ENCODE data around the gene TOR1AIP1.
"Not testable (repeated sequence)": the region's sequence is repeated elsewhere in the genome, so short reads cannot be mapped to it uniquely, and the experiment has no call there.

TOR1AIP1 gene

GRCh38 chr1:179937668-179938254 lies 55.7 kb downstream of the TOR1AIP1 start:
- H3K4me3 ChIP-seq (ENCODE audit: low read length) = no peak overlapping the region

DNA sequence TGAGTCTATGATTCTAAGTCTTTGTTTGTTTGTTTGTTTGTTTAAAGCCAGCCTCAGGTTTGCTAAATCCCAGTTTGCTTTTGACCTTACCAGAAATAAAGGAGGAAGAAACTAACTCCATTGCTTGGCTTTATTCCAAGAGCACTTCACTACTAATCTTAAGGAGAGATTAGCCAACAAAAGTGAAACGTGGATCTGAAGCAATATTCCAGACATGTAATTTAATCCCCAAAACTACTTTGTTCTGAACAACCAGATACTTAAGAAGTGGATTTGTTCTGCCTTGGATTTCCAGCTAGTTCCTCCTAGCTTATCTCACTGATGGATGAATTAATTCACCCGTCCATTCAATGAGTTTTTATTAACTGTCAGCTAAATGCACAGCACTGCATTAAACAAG lies 56.7 kb downstream of the TOR1AIP1 start:
- no peak overlapping the region for H3K4me3 ChIP-seq (ENCODE audit: low read length)
- no peak for TF ChIP-seq ZNF274 (IDR thresholded peaks at IDR 0.05; ENCODE audit: low read depth, low read length)

More at GRCh38 chr1:179937668-179938254, 55.7 kb downstream of the TOR1AIP1 start:
- TF ChIP-seq ZNF274 (IDR thresholded peaks at IDR 0.05; ENCODE audit: low read depth, low read length) = no peak

GRCh38 chr1:179939941-179940340 lies 57.9 kb downstream of the TOR1AIP1 start:
- no peak overlapping the region for H3K4me3 ChIP-seq (ENCODE audit: low read length)
- TF ChIP-seq ZNF274 (IDR thresholded peaks at IDR 0.05; ENCODE audit: low read depth, low read length) = no peak

GRCh38 chr1:179941454-179941853 lies 59.4 kb downstream of the TOR1AIP1 start:
- no peak for TF ChIP-seq ZNF274 (IDR thresholded peaks at IDR 0.05; ENCODE audit: low read depth, low read length)

GRCh38 chr1:179950651-179951050 lies 68.6 kb downstream of the TOR1AIP1 start:
- no peak for TF ChIP-seq ZNF274 (IDR thresholded peaks at IDR 0.05; ENCODE audit: low read depth, low read length)
- no peak overlapping the region for H3K4me3 ChIP-seq (ENCODE audit: low read length)

More at GRCh38 chr1:179941454-179941853, 59.4 kb downstream of the TOR1AIP1 start:
- H3K4me3 ChIP-seq (ENCODE audit: low read length) = no peak overlapping the region

GRCh38 chr1:179951383-179952144 lies 69.5 kb downstream of the TOR1AIP1 start:
- no peak for TF ChIP-seq ZNF274 (IDR thresholded peaks at IDR 0.05; ENCODE audit: low read depth, low read length)
- H3K4me3 ChIP-seq (ENCODE audit: low read length) = no peak overlapping the region

- no peak overlapping the region for H3K4me3 ChIP-seq (ENCODE audit: low read length)
- no peak for TF ChIP-seq ZNF274 (IDR thresholded peaks at IDR 0.05; ENCODE audit: low read depth, low read length)
Observed at GRCh38 chr1:179952186-179952585, 70.1 kb downstream of the TOR1AIP1 start.

DNA sequence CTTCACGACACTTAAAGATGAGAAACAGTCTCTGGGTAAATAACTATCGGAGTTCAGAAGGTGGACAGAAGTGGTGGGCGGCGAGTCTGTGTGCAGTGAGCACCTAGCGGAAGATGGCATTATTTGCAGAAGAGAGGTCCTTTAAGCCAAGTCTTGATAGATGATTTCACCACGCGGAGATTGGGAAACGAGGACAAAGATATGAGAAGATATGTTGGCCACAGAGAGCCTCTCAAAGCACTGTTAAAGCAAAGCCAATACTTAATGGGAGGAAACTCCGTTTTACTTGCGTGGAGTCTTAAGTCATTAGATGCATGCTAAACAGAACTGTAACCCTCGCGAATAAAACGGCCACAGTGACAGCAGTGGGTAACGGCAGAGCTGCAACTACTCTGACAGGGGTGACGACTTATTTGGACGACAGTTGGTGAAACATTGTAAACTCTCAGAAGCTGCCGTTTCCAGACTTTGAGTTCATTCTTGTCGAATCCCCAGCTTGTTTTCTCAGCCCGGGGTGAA lies 71.9 kb downstream of the TOR1AIP1 start:
- H3K4me3 ChIP-seq (ENCODE audit: low read length) = peak overlapping the region; percentile 99
- TF ChIP-seq ZNF274 (IDR thresholded peaks at IDR 0.05; ENCODE audit: low read depth, low read length) = no peak

DNA sequence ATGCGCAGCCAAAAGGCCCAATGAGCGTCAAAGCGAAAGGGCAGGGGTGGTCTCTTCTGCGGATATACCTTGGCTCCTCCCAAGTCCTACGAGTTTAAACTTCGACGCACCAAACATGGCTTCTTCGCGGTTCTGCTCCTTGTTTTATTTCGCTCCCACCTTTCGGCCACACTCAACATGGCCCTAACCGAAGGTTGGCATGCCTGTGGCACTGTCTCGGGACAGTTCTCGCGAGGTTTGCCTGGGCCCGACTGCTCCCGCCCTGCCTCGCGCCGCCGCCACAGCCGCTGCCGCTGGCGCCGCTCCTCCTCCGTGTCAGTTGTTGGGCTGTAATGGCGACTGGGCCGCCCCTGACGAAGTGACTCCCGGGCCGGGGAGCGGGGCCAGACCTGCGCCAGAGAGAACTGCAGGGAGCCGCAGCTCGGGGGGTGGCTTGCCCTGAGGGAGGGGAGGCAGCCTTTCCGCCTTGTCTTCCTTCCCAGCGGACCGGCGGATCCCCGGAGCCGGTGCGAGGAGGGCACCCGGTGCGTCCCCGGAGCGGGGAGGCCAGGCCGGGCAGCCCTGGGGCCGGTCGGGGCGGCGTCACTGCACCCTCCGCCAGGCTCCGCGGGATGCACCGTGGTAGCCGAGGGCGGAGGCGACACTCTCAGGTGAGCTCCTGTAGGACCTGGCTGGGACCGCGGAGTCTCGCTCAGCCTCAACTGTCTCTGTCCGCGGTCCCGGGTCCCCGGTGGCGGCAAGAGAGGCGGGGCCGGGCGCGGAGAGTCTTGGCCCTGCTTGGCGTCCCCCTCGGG lies 72.6 kb downstream of the TOR1AIP1 start, which contains the start of gene CEP350:
Gene CEP350, plus strand, starts transcription at position 318 of the 794 bp plus-strand sequence. CDS start 31,372 bp downstream, outside the sequence.
- peak within 1 kb of the TSS; percentile 99 for H3K4me3 ChIP-seq (ENCODE audit: low read length)
- TF ChIP-seq ZNF274 (IDR thresholded peaks at IDR 0.05; ENCODE audit: low read depth, low read length) = no peak

- TF ChIP-seq ZNF274 (IDR thresholded peaks at IDR 0.05; ENCODE audit: low read depth, low read length) = no peak
Observed at GRCh38 chr1:179955287-179955680, 73.2 kb downstream of the TOR1AIP1 start.

DNA sequence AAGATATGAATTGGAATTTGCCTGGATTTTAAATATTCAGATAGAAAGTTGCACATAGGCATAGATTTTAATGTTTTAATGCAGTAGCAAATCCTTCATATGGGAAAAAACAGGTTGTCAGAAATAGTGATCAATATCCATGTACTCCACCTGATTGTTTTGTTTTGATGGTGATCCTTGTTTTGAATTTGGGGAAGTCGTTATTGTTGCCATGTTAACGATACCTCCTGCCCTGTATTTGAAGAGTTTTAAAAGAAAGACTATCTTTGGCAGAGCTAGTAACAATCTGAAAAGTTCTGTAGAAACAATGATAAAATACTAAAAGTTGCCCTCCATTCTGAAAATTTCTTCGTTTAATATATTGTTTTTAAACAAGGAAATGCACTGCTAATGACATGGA lies 73.6 kb downstream of the TOR1AIP1 start:
- TF ChIP-seq ZNF274 (IDR thresholded peaks at IDR 0.05; ENCODE audit: low read depth, low read length) = no peak

More at GRCh38 chr1:179955287-179955680, 73.2 kb downstream of the TOR1AIP1 start:
- peak overlapping the region; percentile 99 for H3K4me3 ChIP-seq (ENCODE audit: low read length)

DNA sequence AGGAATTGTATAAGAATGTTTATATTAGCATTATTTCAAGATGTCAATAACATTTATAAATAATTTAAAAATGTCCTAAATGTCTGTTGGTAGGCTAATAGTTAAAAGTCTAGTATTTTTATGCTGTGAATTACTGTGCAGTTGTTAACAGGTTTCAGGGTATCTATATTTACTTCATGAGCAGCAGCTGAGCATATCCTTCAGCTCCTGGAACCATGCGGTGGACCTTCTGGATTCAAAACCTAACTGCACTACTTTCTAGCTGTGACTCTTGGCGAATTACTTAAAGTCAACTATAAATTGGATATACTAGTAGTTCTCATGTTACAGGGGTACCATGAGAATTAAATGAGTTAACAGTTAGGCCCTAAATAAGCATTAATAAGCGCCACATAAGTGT lies 76.3 kb downstream of the TOR1AIP1 start:
- H3K4me3 ChIP-seq (ENCODE audit: low read length) = no peak overlapping the region
- TF ChIP-seq ZNF274 (IDR thresholded peaks at IDR 0.05; ENCODE audit: low read depth, low read length) = no peak

More for the DNA sequence above, 73.6 kb downstream of the TOR1AIP1 start:
- peak overlapping the region; percentile 99 for H3K4me3 ChIP-seq (ENCODE audit: low read length)

DNA sequence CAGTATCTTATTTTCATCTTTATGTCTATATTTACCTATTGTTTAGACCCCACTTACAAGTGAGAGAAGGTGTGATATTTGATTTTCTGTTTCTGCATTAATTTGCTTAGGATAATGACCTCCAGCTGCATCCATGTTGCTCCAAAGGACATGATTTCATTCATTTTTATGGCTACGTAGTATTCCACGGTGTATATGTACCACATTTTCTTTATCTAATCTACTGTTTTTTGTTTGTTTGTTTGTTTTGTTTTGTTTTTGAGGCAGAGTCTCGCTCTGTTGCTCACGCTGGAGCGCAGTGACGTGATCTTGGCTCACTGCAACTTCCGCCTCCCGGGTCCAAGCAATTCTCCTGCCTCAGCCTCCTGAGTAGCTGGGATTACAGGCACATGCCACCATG lies 80.1 kb downstream of the TOR1AIP1 start:
- not testable (repeated sequence) for H3K4me3 ChIP-seq (ENCODE audit: low read length)

GRCh38 chr1:179966551-179966950 lies 84.5 kb downstream of the TOR1AIP1 start:
- no peak overlapping the region for H3K4me3 ChIP-seq (ENCODE audit: low read length)
- no peak for TF ChIP-seq ZNF274 (IDR thresholded peaks at IDR 0.05; ENCODE audit: low read depth, low read length)
